ENCODE results near the gene CLEC7A. TPM values are rescaled to one million over a fixed set of nuclear protein-coding genes. Genes with fewer than 3 reads are reported as not detected.

The CLEC7A gene
- total RNA-seq, 1 donor = 0.36 TPM

DNA sequence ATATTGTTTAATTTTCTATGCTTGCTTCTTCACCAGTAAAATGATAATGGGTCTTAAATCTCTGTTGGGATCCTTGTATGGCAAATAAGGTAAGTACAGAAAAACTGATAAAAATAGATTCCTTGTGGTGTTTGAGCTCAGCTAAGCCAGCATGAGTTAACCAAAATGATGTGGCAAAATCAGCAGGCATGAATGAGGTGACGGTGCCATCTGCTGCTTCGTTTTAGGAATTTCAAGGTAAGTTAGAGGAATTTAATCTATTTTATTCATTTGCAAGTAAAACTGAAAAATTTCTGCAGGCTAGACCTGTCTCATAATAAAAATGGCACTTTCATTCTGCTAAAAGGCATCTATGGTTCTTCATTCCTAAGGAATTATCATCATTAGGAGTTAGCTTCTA is 10.0 kb upstream of the CLEC7A start:
- Histone ChIP-seq H3K36me3 (ENCODE audit: insufficient read depth, low read length) (no peaks in the 10 kb centered on the region), H2AFZ (ENCODE audit: low read length) (no peak overlapping the region), H3K4me1 (ENCODE audit: insufficient read depth, low read length) (no peaks in the 10 kb centered on the region), H4K20me1 (ENCODE audit: insufficient read depth, low read length) (no peaks in the 10 kb centered on the region), H3K4me3 (ENCODE audit: insufficient read depth, low read length) (no peak overlapping the region), H3K4me2 (ENCODE audit: insufficient read depth, low read length) (no peak overlapping the region), H3K27me3 (ENCODE audit: insufficient read depth, low read length) (no peaks in the 10 kb centered on the region), H3K79me2 (ENCODE audit: insufficient read depth, low read length) (no peaks in the 10 kb centered on the region), H3K27ac (ENCODE audit: low read depth, low read length) (no peak overlapping the region), H3K9me3 (ENCODE audit: low read depth, low read length) (no peaks in the 10 kb centered on the region)
- no peak for DNase-seq (ENCODE audit: insufficient read length, low spot score, missing footprints)
- TF ChIP-seq, protein P1, sequence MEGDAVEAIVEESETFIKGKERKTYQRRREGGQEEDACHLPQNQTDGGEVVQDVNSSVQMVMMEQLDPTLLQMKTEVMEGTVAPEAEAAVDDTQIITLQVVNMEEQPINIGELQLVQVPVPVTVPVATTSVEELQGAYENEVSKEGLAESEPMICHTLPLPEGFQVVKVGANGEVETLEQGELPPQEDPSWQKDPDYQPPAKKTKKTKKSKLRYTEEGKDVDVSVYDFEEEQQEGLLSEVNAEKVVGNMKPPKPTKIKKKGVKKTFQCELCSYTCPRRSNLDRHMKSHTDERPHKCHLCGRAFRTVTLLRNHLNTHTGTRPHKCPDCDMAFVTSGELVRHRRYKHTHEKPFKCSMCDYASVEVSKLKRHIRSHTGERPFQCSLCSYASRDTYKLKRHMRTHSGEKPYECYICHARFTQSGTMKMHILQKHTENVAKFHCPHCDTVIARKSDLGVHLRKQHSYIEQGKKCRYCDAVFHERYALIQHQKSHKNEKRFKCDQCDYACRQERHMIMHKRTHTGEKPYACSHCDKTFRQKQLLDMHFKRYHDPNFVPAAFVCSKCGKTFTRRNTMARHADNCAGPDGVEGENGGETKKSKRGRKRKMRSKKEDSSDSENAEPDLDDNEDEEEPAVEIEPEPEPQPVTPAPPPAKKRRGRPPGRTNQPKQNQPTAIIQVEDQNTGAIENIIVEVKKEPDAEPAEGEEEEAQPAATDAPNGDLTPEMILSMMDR (IDR thresholded peaks at IDR 0.05; ENCODE audit: extremely low read depth, low read depth, low read length) = peak; percentile 49

DNA sequence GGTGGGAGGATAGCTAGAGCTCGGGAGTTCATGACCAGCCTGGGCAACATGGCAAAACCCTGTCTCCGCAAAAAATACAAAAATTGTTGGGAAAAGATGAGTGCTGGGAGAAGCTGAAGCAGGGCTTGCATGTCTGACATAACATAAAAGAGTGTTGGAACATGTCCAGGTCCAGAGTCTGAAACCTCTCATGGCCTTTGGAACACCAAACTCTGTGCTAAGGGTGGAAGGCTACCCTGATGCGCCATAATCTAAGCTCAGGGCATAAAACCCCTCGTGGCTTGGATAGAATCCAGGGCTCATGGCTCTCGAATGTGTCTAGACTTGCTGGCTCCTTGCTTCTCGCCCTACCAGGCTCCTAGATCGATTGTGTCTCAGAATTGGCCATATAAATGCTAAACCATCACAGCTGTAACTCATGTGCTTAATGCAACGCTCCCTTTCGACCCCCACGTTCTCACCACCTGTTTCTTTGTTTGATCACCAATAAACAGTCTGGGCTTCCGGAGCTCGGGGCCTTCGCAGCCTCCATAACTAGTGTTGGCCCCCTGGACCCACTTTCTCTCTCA is 6.7 kb upstream of the CLEC7A start:
- no peak overlapping the region for H2AFZ ChIP-seq (ENCODE audit: low read length)

DNA sequence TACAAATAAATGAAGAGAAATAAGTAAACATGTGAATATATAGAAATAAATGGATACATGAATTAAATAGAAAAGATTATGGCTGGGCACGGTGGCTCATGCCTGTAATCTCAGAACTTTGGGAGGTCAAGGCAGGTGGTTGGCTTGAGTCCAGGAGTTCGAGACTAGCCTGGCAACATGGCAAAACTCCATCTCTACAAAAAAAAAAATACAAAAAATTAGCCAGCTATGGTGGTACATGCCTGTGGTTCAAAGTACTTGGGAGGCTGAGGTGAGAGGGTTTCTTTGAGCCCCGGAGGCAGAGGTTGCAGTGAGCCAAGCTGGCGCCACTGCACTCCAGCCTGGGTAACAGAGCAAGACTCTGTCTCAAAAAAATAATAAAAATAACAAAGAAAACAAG is 5.1 kb upstream of the CLEC7A start:
- no peaks in the 10 kb centered on the region for H3K4me1 ChIP-seq (ENCODE audit: insufficient read depth, low read length)
- TF ChIP-seq, protein P1 (IDR thresholded peaks at IDR 0.05; ENCODE audit: extremely low read depth, low read depth, low read length) = no peak
- H3K36me3 ChIP-seq (ENCODE audit: insufficient read depth, low read length) = no peaks in the 10 kb centered on the region
- no peaks in the 10 kb centered on the region for H3K9me3 ChIP-seq (ENCODE audit: low read depth, low read length)
- no peak for DNase-seq (ENCODE audit: insufficient read length, low spot score, missing footprints)
- no peak overlapping the region for H2AFZ ChIP-seq (ENCODE audit: low read length)
- no peaks in the 10 kb centered on the region for H4K20me1 ChIP-seq (ENCODE audit: insufficient read depth, low read length)
- no peak overlapping the region for H3K4me3 ChIP-seq (ENCODE audit: insufficient read depth, low read length)
- H3K79me2 ChIP-seq (ENCODE audit: insufficient read depth, low read length) = no peaks in the 10 kb centered on the region
- no peak overlapping the region for H3K4me2 ChIP-seq (ENCODE audit: insufficient read depth, low read length)
- no peaks in the 10 kb centered on the region for H3K27me3 ChIP-seq (ENCODE audit: insufficient read depth, low read length)
- H3K27ac ChIP-seq (ENCODE audit: low read depth, low read length) = no peak overlapping the region

More for the DNA sequence above, 6.7 kb upstream of the CLEC7A start:
- no peak overlapping the region for H3K27ac ChIP-seq (ENCODE audit: low read depth, low read length)
- no peak for DNase-seq (ENCODE audit: insufficient read length, low spot score, missing footprints)
- no peaks in the 10 kb centered on the region for H3K4me1 ChIP-seq (ENCODE audit: insufficient read depth, low read length)
- no peak overlapping the region for H3K4me2 ChIP-seq (ENCODE audit: insufficient read depth, low read length)
- H3K4me3 ChIP-seq (ENCODE audit: insufficient read depth, low read length) = no peak overlapping the region
- no peaks in the 10 kb centered on the region for H3K79me2 ChIP-seq (ENCODE audit: insufficient read depth, low read length)
- H3K36me3 ChIP-seq (ENCODE audit: insufficient read depth, low read length) = no peaks in the 10 kb centered on the region
- H3K27me3 ChIP-seq (ENCODE audit: insufficient read depth, low read length) = no peaks in the 10 kb centered on the region
- H4K20me1 ChIP-seq (ENCODE audit: insufficient read depth, low read length) = no peaks in the 10 kb centered on the region
- TF ChIP-seq, protein P1 (IDR thresholded peaks at IDR 0.05; ENCODE audit: extremely low read depth, low read depth, low read length) = no peak
- no peaks in the 10 kb centered on the region for H3K9me3 ChIP-seq (ENCODE audit: low read depth, low read length)

DNA sequence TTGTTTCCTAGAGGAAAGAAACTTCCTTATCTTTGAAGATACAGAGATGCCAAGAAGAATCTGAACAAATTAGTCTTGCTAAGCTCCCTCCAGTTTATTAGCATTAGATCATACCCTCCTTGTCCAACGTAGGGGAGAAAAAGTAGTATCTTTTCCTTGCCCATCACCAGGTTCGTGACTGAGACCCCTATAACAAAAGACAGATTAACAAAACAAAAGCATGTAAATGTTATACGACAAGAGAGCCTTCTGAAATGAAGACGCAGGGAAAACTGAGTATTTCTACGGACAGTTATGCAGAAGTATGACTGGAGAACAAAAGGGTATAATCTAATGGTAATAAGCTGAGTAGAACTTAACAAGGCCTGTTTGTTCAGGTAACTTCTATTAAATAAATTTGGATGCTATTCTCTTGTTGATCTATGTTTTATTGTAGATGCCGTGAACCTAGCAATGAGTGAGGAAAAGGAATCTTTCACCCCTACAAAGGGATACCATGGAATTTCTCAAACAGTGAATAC is 2.9 kb upstream of the CLEC7A start:
- no peak overlapping the region for H3K4me2 ChIP-seq (ENCODE audit: insufficient read depth, low read length)
- no peaks in the 10 kb centered on the region for H3K79me2 ChIP-seq (ENCODE audit: insufficient read depth, low read length)
- no peak for DNase-seq (ENCODE audit: insufficient read length, low spot score, missing footprints)
- TF ChIP-seq, protein P1 (IDR thresholded peaks at IDR 0.05; ENCODE audit: extremely low read depth, low read depth, low read length) = no peak
- H3K4me1 ChIP-seq (ENCODE audit: insufficient read depth, low read length) = no peaks in the 10 kb centered on the region
- no peaks in the 10 kb centered on the region for H4K20me1 ChIP-seq (ENCODE audit: insufficient read depth, low read length)
- no peaks in the 10 kb centered on the region for H3K27me3 ChIP-seq (ENCODE audit: insufficient read depth, low read length)
- H3K27ac ChIP-seq (ENCODE audit: low read depth, low read length) = no peak overlapping the region
- H3K4me3 ChIP-seq (ENCODE audit: insufficient read depth, low read length) = no peak overlapping the region
- no peaks in the 10 kb centered on the region for H3K9me3 ChIP-seq (ENCODE audit: low read depth, low read length)
- H3K36me3 ChIP-seq (ENCODE audit: insufficient read depth, low read length) = no peaks in the 10 kb centered on the region
- no peak overlapping the region for H2AFZ ChIP-seq (ENCODE audit: low read length)
